Measurements from ENCODE around the gene MSH3.

- TF ChIP-seq POLR2A (IDR thresholded peaks at IDR 0.05), result no peak
- TF ChIP-seq POLR2AphosphoS5 (IDR thresholded peaks at IDR 0.05), result no peak
- no peak for TF ChIP-seq CTCF (IDR thresholded peaks at IDR 0.05)
Measured at GRCh38 chr5:80781356-80781755, 126.9 kb downstream of the MSH3 start.

Measured in suprapubic skin (tissue), 4 donors.